DOHH2 (cell line): ENCODE results near the gene MAGEA12.
"Not testable (repeated sequence)": the region's sequence is repeated elsewhere in the genome, so short reads cannot be mapped to it uniquely, and the experiment has no call there.

Experiments used
- CTCF ChIP-seq: fragments of 200-600 bp; sonication (generic); IDR thresholded peaks from one replicate; pipeline ENCODE4 v1.5.1; 2014; ENCODE audit warnings: antibody characterized with exemption, mild to moderate bottlenecking, low read depth, low read length; ENCODE audit not compliant: poor library complexity, severe bottlenecking
- EZH2phosphoT487 ChIP-seq: fragments of 200-600 bp; sonication (generic); IDR thresholded peaks from 2 replicates; pipeline ENCODE4 v1.6.1; 2017; ENCODE audit warnings: borderline replicate concordance, mild to moderate bottlenecking, antibody characterized with exemption, low read length, moderate library complexity, mixed read lengths

- TF ChIP-seq CTCF, EZH2phosphoT487: not testable (repeated sequence)
Measured at GRCh38 chrX:152697952-152698931, 35.3 kb upstream of the MAGEA12 start, which contains the start of gene MAGEA3.
